HG03469 (cell line): ENCODE measurements around the gene WWP2.

ENCODE experiments used
- ATAC-seq: cut with Tn5 transposase; IDR thresholded peaks from one replicate; pipeline ENCODE4 v1.9.1; 2021; ENCODE audit warnings: mild to moderate bottlenecking, moderate library complexity, moderate number of reproducible peaks; ENCODE audit not compliant: unreplicated experiment

Gene WWP2

DNA sequence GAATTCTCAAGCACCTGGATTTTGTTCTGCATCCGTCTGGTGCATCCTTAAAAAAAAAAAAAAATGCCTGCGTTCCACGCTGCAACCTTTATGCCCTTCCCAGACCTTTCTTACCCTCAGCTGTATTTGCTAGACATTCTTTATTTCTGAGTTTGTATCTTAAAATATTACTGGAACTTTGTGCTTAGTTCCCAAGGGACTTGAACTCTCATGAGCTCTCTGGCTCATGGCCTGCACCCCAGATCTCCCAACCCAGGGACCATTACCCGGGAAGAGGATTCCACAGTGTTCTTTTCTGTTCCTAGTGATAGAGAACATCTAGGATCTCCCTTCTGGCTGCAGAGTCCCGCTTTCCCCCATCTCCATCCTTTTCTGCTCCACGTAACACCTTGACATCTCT is 160.1 kb downstream of the WWP2 start:
- no peak for ATAC-seq

- ATAC-seq: no peak
These were observed 162.1 kb downstream of the WWP2 start for GRCh38 chr16:69924041-69924775.

GRCh38 chr16:69924777-69925191 is 162.7 kb downstream of the WWP2 start:
- no peak for ATAC-seq

- no peak for ATAC-seq
These were observed 163.2 kb downstream of the WWP2 start for GRCh38 chr16:69925311-69925710.

DNA sequence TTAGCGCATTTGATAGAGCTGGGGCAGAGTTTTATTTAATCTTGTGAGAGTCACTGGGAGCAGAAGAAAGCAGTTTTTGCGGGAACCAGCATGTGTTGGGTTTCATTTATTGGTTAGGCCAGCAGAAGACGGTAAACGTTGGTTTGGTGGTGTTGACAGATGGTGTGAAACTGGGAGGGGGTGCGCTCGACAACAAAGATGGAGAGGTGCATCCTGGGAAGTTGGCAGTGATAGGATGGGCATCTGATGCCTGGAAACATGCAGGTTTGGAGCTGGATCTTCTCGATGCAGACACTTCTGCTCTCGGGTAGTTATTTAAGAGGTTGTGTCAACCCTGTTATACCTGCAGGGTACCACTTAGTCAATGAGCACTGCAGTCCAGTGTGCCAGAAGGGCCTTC is 164.1 kb downstream of the WWP2 start:
- ATAC-seq: no peak

- ATAC-seq: no peak
These were observed 165.1 kb downstream of the WWP2 start for GRCh38 chr16:69927056-69927757.

- ATAC-seq: no peak
These were observed 166.8 kb downstream of the WWP2 start for GRCh38 chr16:69928856-69929400.

DNA sequence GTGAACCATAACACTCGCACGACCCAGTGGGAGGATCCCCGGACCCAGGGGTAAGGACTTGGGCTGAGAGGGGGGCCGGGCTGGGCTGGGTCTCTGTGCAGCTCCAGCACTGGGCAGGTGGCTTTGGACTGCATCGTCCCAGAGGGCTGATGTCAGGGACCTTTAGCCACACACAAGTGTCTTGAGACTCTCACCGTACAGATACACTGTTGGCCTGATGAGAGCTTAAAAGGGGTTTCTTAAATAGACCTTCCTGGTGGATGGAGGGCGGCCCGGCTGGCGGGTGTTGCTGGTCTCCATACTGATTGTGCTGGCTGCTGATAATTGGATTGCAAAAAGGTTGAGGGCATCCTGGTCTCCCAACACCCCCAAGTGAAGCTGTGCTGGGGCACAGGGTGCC is 167.3 kb downstream of the WWP2 start:
- no peak for ATAC-seq

DNA sequence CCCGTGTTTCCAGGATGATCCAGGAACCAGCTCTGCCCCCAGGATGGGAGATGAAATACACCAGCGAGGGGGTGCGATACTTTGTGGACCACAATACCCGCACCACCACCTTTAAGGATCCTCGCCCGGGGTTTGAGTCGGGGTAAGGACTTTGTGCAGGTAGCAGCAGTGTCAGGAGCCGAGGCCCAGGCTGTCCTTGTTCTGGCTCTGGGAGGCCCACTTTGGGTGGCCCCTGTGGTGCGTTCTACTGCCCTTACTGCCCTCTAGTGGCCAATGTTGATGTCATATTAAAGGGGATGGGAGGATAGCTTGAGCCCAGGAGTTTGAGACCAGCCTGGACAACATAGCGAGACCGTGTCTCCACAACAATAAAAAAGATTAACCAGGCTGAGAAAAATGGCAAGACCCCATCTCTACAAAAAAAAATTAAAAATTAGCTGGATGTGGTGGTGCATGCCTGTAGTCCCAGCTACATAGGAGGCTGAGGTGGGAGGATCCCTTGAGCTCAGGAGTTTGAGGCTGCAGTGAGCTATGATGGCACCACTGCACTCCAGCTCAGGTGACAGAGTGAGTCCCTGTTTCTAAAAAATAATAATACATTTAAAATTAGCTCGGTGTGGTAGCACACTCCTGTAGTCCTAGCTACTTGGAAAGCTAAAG is 168.1 kb downstream of the WWP2 start:
- ATAC-seq: no peak

GRCh38 chr16:69931631-69932030 is 169.5 kb downstream of the WWP2 start:
- no peak for ATAC-seq

DNA sequence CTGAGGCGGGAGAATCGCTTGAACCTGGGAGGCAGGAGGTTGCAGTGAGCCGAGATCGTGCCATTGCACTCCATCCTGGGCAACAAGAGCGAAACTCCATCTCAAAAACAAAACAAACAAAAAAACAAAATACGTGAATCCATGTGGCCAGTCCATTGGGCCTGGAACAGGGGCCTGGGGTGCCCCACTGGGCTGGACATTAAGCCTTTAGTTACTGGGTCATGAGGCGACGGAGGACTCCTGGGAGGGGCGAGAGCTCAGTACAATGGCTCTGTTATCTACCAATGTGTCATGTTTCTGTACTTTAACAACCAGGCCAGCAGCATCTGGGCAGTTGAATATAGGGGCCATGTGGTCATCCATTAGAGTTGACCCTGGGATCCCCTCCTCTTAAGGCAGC is 170.1 kb downstream of the WWP2 start:
- no peak for ATAC-seq

GRCh38 chr16:69932691-69933392 is 170.7 kb downstream of the WWP2 start:
- ATAC-seq: no peak

- no peak for ATAC-seq
These were observed 171.9 kb downstream of the WWP2 start for GRCh38 chr16:69934044-69934443.

- ATAC-seq: no peak
These were observed 172.6 kb downstream of the WWP2 start for GRCh38 chr16:69934751-69935150.

DNA sequence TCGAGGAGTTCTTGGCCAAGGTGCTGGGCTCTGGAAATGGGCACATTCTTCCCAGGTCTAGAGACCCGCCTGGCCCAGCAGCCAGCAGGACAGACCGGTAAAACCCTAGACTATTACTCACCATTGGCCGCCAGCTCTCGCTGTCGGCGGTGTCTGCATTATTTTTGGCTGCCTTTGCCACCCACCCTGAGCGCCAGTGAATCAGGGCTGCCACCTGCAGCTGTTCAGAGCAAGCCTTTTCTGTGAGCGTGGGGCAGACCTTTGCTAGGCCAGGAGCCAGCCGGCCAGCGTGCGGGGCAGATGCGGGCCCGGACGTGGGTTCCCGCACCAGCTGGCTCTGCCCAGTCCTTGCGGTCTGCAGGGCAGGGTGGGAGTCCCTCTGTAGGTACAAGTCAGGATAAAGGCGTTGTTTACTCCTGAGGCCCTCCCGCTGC is 173.2 kb downstream of the WWP2 start:
- no peak for ATAC-seq

DNA sequence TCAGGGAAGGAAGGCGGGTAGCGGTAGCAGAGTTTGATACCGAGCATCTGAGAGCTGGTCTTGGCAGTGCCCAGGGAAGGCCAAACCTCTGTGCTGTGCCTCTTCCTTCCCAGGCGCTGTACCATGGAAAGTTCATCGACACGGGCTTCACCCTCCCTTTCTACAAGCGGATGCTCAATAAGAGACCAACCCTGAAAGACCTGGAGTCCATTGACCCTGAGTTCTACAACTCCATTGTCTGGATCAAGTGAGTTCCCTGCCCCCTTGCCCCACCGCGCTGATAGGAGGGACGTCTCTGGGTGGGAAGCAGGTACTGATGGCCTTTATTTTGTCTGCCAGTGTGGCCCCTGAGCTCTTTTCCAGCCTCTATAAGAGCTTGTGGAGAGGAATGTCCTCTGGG is 173.6 kb downstream of the WWP2 start:
- ATAC-seq: no peak

DNA sequence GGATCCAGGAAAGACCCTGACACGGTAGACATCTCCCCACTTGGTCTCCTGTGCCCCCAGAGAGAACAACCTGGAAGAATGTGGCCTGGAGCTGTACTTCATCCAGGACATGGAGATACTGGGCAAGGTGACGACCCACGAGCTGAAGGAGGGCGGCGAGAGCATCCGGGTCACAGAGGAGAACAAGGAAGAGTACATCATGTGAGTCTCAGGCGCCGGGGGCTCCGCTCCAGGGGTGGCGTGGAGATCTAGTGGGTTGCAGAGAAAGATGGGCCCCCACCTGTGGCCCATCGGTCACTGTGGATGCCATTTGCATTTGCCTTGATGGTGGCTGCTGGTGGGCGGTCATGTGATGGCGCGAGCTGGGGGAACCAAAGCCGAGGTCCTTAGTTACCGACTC is 174.1 kb downstream of the WWP2 start:
- no peak for ATAC-seq

GRCh38 chr16:69936751-69937211 is 174.6 kb downstream of the WWP2 start:
- no peak for ATAC-seq

GRCh38 chr16:69937465-69937951 is 175.4 kb downstream of the WWP2 start:
- ATAC-seq: no peak

DNA sequence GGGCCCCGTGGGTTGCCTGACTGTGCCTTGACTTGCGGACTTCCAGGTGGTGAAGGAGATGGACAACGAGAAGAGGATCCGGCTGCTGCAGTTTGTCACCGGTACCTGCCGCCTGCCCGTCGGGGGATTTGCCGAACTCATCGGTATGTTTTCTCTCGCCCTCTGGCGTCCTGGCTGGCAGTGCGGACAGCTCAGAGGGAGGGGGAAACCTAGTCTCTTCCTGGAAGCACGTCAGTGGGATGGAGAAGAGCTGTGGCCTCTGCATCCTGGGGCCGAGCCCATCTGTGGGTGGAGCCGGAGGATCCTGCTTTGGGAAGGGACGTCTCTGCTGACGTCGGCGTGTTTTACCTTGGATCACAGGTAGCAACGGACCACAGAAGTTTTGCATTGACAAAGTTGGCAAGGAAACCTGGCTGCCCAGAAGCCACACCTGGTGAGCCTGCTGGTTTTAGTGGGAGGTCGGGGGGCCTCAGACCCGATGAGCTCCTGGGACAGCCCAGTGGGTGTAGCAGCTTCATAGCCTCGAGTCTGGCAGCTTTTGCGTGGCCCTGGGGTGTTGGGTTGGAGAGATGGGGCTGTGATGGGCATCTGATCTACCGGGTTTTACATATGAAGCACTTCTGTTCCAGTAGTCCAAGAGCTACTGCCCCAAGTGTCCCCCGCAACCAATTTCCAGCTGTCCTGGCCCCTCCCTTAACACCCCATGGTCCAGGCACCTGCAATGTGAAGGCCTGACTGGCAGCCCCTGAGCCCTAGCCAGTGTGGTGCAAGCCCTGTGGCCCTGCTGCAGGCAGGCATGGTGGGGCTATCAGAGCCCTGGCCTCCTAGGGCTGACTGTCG is 177.1 kb downstream of the WWP2 start:
- no peak for ATAC-seq
